NCI-H146 (cell line): ENCODE measurements around the gene MORC3.
"Not testable (repeated sequence)": the region's sequence is repeated elsewhere in the genome, so short reads cannot be mapped to it uniquely, and the experiment has no call there.

ENCODE experiments used
- DNase-seq: peaks from one replicate; lab custom pipeline; 2025; lab: John Stamatoyannopoulos, UW

MORC3 gene, protein sequence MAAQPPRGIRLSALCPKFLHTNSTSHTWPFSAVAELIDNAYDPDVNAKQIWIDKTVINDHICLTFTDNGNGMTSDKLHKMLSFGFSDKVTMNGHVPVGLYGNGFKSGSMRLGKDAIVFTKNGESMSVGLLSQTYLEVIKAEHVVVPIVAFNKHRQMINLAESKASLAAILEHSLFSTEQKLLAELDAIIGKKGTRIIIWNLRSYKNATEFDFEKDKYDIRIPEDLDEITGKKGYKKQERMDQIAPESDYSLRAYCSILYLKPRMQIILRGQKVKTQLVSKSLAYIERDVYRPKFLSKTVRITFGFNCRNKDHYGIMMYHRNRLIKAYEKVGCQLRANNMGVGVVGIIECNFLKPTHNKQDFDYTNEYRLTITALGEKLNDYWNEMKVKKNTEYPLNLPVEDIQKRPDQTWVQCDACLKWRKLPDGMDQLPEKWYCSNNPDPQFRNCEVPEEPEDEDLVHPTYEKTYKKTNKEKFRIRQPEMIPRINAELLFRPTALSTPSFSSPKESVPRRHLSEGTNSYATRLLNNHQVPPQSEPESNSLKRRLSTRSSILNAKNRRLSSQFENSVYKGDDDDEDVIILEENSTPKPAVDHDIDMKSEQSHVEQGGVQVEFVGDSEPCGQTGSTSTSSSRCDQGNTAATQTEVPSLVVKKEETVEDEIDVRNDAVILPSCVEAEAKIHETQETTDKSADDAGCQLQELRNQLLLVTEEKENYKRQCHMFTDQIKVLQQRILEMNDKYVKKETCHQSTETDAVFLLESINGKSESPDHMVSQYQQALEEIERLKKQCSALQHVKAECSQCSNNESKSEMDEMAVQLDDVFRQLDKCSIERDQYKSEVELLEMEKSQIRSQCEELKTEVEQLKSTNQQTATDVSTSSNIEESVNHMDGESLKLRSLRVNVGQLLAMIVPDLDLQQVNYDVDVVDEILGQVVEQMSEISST

DNA sequence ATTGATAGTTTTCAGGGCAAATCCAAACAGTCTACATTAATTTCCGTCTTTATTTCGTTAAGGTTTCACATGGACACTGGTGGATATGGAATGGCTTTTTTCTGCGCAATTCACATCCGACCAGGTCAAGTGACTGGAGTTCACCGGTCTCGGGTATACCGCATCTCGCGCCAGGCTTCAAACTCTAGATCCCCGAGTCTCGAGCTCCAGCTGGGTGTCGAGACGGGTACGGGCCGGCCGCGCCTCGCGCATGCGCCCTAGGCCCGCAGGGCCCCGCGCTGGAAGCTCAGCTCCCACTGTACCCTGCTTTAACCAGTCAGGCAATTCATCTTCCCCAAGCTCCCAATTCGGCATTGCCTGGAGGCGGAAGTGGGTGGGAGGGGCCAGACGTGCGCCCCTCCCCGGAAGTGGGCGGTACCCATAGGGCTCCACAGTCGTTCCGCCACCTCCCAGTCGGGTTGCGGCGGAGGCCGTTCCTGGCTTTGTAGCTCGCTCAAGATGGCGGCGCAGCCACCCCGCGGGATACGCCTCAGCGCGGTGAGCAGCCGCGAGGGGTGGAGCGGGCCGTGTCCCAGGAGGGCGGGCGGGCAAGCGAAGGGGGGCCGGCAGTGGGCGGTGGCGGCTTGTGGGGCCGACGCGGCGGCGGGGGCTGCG lies at the start of gene MORC3:
Gene MORC3, plus strand, starts transcription at position 431 of the 654 bp plus-strand sequence. Its CDS starts 68 bp downstream, at position 499.
- peak; percentile 96 for DNase-seq

DNA sequence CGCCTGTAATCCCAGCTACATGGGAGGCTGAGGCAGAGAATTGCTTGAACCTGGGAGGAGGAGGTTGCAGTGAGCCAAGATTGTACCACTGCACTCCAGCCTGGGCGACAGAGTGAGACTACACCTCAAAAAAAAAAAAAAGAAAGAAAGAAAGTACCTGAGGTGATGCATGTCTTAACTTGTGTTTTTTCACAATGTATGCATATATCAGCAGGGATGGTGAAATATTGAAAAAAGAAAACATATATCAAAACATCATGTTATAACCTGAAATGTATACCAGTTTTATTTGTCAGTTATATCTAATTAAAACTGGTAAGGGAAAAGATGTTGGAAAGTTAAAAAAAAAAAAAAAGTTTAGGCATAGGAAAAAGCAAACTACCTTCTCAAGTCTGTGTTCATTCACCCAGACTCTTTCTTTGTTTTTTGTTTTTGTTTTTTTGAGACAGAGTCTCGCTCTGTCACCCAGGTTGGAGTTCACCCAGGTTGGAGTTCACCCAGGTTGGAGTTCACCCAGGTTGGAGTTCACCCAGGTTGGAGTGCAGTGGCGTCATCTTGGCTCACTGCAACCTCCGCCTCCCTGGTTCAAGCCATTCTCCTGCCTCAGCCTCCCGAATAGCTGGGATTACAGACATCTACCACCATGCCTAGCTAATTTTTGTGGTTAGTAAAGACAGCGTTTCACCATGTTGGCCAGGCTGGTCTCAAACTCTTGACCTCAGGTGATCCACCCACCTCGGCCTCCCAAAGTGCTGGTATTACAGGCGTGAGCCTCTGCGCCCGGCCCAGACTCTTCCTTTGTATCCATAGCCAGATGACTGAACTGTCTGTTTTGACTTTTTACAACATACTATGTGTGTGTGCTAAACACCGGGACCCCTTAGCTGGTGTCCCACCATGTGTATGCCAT lies 49.0 kb upstream of the MORC3 start:
- not testable (repeated sequence) for DNase-seq

DNA sequence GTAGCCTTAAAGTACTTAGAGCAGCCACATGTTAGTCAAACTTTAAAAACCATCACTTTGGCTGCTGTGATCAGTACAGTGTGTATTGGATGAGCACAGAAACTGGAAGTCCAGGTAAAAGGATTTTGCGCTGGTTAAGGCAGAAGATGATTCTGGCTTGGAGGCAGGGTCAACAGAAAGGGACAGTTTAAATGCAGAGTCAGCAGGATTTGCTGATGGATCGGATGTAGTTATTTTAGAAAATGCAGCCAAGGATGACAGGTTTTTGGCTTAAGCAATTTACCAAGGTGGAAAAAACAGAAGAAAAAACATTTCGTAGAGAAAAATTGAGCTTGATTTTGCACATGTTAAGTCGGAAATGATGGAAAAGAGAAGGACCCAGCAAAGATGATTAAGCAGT lies 45.9 kb upstream of the MORC3 start:
- no peak for DNase-seq

DNA sequence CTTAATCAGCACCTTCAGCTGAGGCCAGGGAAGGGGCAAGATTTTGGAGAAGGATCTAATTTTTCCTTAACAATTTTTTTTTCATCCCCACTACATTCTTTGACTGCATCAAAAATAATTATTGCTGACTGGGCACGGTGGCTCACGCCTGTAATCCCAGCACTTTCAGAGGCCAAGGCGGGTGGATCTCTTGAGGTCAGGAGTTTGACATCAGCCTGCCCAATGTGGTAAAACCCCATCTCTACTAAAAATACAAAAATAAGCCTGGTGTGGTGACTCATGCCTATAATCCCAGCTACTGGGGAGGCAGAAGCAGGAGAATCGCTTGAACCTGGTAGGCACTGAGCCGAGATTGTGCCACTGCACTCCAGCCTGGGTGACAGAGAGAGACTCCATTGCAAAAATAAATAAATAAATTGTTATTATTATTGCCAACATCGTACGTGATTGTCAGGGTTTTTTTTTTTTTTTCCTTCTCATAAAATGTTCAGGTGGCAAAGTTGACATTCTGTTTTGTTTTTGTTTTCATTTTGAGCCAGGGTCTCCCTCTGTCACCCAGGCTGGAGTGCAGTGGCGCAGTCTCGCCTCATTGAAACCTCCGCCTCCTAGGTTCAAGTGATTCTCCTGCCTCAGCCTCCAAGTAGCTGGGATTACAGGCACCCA lies 37.3 kb upstream of the MORC3 start:
- DNase-seq: no peak

DNA sequence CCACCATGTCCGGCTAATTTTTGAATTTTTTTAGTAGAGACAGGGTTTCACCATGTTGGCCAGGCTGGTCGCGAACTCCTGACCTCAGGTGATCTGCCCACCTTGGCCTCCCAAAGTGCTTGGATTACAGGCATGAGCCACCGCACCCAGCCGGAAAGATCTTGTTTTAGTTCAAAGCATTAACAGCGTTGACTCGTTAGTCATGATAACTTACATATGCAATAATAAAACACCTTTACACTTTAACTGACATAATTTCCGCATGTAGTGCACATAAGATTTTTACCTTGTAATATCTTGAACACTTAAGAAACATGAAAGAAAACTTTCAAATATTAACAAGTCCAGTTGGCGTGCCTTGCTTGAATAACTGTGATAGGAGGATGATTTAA lies 36.8 kb upstream of the MORC3 start:
- DNase-seq: not testable (repeated sequence)

DNA sequence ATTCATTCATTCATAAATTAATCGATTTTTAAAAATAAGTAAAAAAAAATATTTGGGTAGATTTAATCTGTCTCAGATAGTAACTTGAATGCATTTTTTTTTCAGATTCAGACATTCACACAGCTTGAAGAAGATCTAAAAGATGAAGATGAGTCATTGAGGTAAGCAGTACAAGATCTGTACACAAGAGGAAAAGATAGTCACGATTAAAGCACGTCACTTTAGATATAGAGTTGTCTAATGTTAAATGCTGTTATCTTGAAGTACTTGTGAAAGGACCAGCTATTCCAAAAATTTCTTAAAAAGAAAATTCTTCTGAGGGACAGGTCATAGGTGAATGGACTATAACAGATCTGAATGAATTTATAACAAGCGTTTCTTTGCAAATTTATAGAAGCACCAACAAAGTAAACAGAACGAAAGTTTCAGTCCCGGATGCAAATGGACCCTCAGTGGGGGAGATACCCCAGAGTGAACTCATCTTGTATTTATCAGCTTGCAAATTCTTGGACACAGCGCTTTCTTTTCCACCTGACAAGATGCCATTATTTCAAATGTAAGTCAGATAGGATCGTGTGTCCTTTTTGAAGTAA lies 31.2 kb upstream of the MORC3 start:
- no peak for DNase-seq

DNA sequence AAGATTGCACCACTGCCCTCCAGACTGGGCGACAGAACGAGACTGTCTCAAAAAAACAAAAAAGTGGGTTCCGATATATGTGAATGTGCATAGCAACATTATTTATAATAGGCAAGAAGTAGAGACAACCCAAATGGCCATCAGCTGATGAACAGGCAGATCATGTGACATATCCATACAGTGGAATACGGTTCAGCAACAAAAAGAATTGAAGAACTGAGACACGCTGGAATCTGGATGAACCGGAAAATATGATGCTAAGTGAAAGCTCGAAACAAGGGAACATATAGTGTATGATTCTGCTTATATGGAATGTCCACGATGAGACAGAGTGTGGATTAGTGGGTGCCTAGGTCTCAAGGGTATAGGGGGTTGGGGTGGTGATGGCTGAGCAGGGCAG lies 28.5 kb upstream of the MORC3 start:
- no peak for DNase-seq

DNA sequence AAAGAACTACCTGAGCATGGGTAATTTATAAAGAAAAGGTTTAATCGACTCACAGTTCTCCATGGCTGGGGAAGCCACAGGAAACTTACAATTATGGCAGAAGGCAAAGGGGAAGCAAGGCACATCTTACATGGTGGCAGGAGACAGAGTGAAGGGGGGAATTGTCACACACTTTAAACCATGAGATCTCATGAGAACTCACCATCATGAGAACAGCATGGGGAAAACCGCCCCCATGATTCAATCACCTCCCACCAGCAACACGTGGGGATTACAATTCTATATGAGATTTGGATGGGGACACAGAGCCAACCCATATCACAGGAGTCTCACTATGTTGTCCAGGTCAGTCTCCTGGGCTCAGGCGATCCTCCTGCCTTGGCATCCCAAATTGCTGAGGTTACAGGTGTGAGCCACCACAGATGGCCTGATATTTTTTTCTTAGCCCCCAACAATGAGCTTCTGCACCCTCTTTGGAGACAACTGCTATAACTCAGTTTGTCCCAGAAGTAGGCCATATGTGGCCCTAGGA lies 22.5 kb upstream of the MORC3 start:
- no peak for DNase-seq

DNA sequence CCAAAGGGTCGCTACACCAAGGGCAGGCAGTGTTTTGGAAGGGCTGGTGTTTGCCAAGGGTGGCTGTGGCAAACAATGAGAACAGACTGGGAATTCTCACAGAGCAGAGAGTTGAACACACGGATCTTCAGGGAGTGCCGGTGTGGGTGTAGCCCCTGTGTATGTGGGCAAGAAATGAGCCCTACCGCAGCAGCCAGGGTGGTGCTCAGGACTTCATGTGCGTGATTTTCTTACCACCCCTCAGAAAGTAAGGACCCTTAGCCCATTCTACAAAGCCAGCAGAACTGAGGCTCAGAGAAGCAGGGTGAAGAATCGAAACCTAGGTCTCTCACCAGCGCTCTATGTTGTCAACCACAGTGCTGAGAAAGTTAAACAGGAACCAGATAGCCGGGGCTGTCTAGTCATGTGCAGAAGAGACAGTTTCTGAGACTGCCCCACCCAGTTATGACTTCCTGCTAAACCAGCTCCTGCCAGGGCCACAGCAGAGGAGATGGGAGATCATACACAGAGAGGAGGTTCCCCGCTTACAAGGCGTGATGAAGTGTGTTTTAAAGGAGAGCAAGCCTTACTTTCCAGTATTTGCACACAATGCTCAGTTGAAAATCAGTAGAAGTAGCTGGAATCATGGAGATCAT lies 21.9 kb upstream of the MORC3 start:
- no peak for DNase-seq

DNA sequence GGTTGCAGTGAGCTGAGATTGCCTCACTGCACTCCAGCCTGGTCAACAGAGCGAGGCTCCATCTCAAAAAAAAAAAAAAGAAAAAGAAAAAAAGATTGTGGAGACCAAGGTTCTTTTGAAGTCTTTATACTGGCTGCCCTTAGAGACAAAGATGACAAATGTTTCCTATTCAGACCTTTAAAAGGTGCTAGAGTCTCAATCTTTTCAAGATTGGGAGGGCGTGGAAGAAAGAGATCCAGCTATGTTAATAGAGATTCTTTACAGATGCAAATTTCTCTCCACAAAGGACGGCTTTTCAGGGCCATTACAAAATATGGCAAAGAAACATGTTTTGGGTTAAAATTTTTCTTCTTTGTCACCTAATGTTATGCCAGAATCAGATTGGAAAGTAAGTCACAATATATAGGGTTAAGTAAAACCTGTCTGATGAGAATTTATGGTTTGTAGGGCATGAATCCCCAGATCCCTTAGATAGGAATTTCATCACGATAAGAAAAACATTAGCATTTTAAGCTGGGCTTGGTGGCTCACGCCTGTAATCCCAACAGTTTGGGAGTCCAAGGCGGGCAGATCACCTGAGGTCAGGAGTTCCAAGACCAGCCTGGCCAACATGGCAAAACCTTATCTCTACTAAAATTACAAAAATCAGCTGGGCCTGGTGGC lies 13.0 kb upstream of the MORC3 start:
- no peak for DNase-seq

DNA sequence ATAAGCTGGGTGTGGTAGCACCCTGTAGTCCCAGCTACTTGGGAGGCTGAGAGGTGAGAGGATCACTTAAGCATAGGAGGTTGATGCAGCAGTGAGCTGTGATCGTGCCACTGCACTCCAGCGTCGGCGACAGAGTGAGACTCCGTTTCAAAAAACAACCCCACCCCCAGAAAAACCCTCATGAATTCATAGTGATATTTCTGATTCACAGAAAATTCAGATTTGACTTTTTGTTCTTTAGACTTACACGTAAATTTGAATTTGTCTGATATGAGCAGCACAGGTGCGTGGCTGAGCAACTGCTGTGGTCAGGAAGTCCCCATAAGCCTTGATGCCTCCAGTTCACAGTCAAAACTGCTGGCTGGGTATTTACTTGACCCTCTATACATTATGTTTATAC lies 10.0 kb upstream of the MORC3 start:
- DNase-seq: no peak

DNA sequence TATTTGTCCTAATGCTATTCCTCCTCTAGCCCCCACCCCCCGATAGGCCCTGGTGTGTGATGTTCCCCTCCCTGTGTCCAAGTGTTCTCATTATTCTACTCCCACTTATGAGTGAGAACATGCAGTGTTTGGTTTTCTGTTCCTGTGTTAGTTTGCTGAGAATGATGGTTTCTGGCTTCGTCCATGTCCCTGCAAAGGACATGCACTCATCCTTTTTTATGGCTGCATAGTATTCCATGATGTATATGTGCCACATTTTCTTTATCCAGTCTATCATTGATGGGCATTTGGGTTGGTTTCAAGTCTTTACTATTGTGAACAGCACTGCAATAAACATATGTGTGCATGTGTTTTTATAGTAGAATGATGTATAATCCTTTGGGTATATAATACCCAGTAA lies 6.6 kb upstream of the MORC3 start:
- not testable (repeated sequence) for DNase-seq

DNA sequence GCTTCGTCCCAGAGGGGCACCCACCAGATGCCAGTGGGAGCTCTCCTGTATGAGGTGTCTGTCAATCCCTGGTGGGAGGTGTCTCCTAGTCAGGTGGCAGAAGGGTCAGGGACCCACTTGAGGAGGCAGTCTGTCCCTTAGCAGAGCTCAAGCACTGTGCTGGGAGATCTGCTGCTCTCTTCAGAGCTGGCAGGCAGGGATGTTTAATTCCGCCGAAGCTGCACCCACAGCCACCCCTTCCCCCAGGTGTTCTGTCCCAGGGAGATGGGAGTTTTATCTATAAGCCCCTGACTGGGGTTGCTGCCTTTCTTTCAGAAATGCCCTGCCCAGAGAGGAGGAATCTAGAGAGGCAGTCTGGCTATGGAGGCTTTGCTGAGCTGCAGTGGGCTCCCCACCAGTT lies 4.0 kb upstream of the MORC3 start:
- not testable (repeated sequence) for DNase-seq

DNA sequence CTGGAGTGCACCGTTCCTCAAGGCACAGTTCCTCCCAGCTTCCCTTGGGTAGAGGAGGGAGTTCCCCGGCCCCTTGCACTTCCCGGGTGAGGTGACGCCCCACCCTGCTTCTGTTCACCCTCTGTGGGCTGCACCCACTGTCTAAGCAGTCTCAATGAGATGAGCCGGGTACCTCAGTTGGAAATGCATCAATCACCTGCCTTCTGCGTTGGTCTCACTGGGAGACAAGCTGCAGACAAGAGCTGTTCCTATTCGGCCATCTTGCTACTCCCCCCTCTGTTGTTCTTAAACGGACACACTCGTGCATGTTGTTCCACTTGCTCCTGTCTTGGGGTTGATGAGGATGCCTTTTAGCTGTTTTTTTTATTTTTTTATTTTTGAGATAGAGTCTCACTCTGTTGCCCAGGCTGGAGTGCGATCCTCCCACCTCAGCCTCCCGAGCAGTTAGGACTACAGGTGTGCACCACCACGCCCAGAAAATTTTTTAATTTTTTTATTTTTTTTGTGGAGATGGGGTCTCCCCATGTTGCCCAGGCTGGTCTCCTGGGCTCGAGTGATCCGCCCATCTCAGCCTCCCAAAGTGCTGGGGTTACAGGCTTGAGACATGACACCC lies 3.0 kb upstream of the MORC3 start:
- no peak for DNase-seq

DNA sequence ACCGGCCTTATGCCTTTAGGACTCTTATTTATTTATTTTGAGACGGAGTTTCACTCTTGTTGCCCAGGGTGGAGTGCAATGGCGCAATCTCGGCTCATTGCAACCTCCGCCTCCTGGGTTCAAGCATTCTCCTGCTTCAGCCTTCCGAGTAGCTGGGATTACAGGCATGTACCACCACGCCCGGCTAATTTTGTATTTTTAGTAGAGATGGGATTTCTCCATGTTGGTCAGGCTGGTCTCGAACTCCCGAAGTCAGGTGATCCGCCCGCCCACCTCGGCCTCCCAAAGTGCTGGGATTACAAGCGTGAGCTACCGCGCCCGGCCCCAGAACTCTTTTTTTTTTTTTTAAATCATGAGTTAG lies 611 bp upstream of the MORC3 start:
- not testable (repeated sequence) for DNase-seq

DNA sequence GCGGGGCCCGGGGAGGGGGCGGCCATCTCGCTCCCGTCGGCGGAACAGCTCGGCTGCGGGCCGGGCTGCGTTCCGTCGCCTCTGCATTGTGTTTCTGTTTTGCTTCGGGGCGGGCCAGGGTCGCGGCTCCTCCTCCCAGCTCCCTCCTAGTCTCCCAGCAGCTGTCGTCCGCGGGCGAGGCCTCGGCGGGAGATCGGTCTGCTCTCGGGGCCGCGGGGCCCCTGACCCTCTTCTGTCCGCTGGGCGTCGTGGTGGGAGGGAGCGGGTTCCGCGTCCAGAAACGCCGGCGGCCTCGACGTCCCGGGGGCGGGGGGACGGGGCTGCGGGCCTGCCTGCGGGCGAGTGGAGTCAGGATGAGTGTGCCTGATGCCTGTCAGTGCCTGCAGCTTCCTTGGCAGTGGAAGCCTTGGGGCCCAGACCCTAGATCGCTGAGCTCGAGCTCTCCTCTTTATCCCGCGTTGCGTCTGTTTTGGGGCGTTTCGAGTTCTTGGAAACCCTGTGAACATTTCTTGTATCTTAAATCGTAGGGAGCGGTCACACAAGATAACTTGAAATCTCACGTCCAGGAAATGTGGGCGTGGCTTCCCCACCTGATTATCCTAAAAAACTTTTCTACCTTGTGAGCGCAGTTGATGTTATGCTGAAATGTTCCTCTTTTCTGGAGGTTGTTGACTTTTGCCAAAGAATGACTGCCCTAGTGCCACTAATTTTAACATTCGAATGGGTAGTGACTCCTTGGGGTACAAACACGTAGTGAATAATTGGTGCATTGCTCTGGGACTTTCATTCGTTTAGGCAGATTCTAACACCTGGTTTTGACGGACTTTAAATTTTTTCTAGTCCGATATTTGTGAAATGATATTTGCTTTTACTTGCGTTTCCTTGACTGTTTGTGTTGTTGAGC lies 676 bp downstream of the MORC3 start:
- peak; percentile 71 for DNase-seq

DNA sequence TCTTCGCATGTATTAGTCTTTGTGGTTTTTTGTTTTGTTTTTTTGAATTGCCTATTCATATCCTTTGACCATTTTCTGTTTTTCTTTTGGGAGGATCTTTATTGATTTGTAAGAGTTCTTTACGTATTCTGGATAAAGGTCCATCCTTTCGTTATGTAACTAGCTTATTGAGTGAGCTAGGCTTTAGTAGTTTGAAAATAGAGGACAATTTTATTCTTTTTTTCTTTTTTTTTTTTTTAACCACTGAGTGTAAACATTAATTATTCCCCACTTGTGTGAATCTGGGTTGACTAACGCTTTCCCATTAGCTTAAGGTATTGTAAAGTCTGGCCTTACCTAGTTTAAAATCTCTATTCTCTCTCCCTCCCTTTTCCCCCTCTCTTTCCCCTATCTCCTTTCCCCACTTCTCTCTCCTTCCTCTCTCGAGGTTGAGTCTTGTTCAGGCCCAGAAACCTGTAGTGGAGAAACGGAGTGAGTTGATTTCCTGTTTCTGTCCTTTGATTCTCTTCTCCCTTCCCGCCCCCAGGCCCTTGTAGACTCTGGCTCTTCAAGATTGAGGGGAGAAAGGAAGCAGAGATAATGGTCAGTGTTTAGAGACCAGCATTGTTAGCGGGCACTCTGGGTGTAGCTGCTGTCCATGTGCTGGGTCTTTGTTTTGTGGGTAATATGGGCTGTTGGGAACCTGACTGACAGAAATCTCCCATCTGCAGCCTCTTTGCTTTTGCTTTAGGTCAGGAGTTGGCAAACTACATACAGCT lies 1.5 kb downstream of the MORC3 start:
- peak; percentile 54 for DNase-seq
